HEK293T (cell line): ENCODE results near the gene NID2.

Experiments
- ELF4 ChIP-seq: fragments of 450-650 bp; IDR thresholded peaks from 2 replicates; pipeline ENCODE4 v1.6.1; 2017; ENCODE audit warnings: antibody characterized with exemption
- TARDBP ChIP-seq: fragments of 450-650 bp; IDR thresholded peaks from 2 replicates; pipeline ENCODE4 v1.6.1; 2016

DNA sequence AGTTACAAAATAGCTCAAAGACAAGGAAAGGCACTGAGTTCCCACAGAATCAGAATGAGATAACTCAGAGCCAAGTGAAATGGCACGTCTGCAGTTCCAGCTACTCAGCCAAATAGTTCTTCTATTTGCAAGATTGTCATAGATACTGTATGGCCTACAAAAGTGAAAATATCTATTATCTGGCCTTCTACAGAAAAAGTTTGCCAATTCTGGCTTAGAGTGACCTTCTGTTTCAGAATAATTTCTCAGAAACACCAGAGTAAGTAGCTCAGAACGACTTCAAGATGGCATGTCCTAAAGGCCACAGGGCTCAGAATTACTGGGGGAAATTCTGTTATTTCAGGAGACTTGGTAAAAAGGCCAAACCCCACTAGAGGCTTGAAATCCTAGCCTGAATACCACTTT lies 90.2 kb downstream of the NID2 start:
- TF ChIP-seq ELF4 (no peak), TARDBP (no peak)
